NOMO-1 treated with dmso at 0.1 percent for 144 hours (cell line): ENCODE data around the gene SIK3.
A peak's percentile ranks its signal among the peaks of the same experiment; 100 is the strongest.

Experiments
- DNase-seq: peaks from one replicate; lab custom pipeline; 2025; ENCODE audit not compliant: unreplicated experiment; lab: John Stamatoyannopoulos, UW

SIK3 gene

GRCh38 chr11:116932181-116932580 lies 166.0 kb downstream of the SIK3 start:
- DNase-seq: no peak

- no peak for DNase-seq
Measured at GRCh38 chr11:116931206-116931953, 166.8 kb downstream of the SIK3 start.

- DNase-seq: no peak
Measured at GRCh38 chr11:116930586-116930985, 167.6 kb downstream of the SIK3 start.

- DNase-seq: no peak
Measured at GRCh38 chr11:116930177-116930576, 168.1 kb downstream of the SIK3 start.

GRCh38 chr11:116929414-116930090 lies 168.7 kb downstream of the SIK3 start:
- DNase-seq: no peak

GRCh38 chr11:116928845-116929244 lies 169.4 kb downstream of the SIK3 start:
- no peak for DNase-seq

- DNase-seq: peak; percentile 54
Measured at GRCh38 chr11:116928102-116928777, 170.0 kb downstream of the SIK3 start.

- DNase-seq: no peak
Measured at GRCh38 chr11:116927163-116927974, 170.9 kb downstream of the SIK3 start.

GRCh38 chr11:116925050-116925449 lies 173.2 kb downstream of the SIK3 start:
- DNase-seq: no peak

GRCh38 chr11:116918925-116919655 lies 179.1 kb downstream of the SIK3 start:
- no peak for DNase-seq

GRCh38 chr11:116917632-116918031 lies 180.6 kb downstream of the SIK3 start:
- no peak for DNase-seq

GRCh38 chr11:116916886-116917285 lies 181.3 kb downstream of the SIK3 start:
- no peak for DNase-seq

GRCh38 chr11:116916052-116916451 lies 182.2 kb downstream of the SIK3 start:
- no peak for DNase-seq

GRCh38 chr11:116913000-116913399 lies 185.2 kb downstream of the SIK3 start:
- no peak for DNase-seq

GRCh38 chr11:116911976-116912734 lies 186.1 kb downstream of the SIK3 start:
- DNase-seq: no peak

GRCh38 chr11:116910847-116911246 lies 187.4 kb downstream of the SIK3 start:
- no peak for DNase-seq

GRCh38 chr11:116910378-116910777 lies 187.8 kb downstream of the SIK3 start:
- DNase-seq: no peak

GRCh38 chr11:116909245-116909644 lies 189.0 kb downstream of the SIK3 start:
- no peak for DNase-seq

GRCh38 chr11:116906479-116906878 lies 191.7 kb downstream of the SIK3 start:
- no peak for DNase-seq

GRCh38 chr11:116903090-116903489 lies 195.1 kb downstream of the SIK3 start:
- no peak for DNase-seq
